ENCODE results near the gene RSBN1L. TPM values are rescaled to one million over a fixed set of nuclear protein-coding genes. Genes with fewer than 3 reads are reported as not detected.

Gene RSBN1L
- total RNA-seq, 1 experiment from 2014 or later: 15.5 TPM

DNA sequence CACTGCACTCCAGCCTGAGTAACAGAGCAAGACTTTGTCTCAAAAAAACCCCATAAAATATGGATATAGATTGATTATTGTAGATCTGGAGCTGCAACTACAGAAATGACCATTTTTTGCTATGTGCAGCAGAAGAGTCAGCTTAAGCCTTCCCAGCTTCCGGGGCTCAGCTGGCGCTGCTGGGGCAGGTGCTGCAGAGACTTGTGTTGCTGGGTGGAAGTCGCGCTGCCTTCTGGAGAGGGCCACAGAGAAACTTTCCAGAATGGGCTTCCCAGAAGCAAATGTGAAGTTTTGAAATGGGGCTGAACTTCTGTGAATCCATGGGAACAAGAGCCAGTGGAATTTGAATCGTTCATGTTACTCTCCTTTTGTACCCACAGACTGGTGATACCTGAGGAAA lies 37.3 kb upstream of the RSBN1L start:
- H3K27me3 ChIP-seq (ENCODE audit: insufficient read depth, low read length): no peaks in the 10 kb centered on the region
- no peaks in the 10 kb centered on the region for H3K4me1 ChIP-seq (ENCODE audit: control insufficient read depth in 1 of 2, insufficient read depth in 2 of 2, low read length in 2 of 2)
- H3K4me3 ChIP-seq (replicated peaks in 1 of 2; ENCODE audit: low read depth in 1 of 2, low read length in 2 of 2): no peak overlapping the region
- H4K20me1 ChIP-seq (ENCODE audit: insufficient read depth): no peaks in the 10 kb centered on the region
- TF ChIP-seq, protein P1, sequence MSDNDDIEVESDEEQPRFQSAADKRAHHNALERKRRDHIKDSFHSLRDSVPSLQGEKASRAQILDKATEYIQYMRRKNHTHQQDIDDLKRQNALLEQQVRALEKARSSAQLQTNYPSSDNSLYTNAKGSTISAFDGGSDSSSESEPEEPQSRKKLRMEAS (IDR thresholded peaks at IDR 0.05): no peak
- TF ChIP-seq SRF (IDR thresholded peaks at IDR 0.05; ENCODE audit: low read depth): no peak
- no peak for TF ChIP-seq TCF7L2 (IDR thresholded peaks at IDR 0.05; ENCODE audit: borderline replicate concordance, extremely low read depth, insufficient read depth, insufficient read length)
- no peak for TF ChIP-seq POLR2AphosphoS5 (IDR thresholded peaks at IDR 0.05; ENCODE audit: low read depth, low read length)
- TF ChIP-seq, protein P2, sequence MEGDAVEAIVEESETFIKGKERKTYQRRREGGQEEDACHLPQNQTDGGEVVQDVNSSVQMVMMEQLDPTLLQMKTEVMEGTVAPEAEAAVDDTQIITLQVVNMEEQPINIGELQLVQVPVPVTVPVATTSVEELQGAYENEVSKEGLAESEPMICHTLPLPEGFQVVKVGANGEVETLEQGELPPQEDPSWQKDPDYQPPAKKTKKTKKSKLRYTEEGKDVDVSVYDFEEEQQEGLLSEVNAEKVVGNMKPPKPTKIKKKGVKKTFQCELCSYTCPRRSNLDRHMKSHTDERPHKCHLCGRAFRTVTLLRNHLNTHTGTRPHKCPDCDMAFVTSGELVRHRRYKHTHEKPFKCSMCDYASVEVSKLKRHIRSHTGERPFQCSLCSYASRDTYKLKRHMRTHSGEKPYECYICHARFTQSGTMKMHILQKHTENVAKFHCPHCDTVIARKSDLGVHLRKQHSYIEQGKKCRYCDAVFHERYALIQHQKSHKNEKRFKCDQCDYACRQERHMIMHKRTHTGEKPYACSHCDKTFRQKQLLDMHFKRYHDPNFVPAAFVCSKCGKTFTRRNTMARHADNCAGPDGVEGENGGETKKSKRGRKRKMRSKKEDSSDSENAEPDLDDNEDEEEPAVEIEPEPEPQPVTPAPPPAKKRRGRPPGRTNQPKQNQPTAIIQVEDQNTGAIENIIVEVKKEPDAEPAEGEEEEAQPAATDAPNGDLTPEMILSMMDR (IDR thresholded peaks at IDR 0.05 in 2 of 3, conservative IDR thresholded peaks at IDR 0.05 in 1 of 3; ENCODE audit: borderline replicate concordance in 1 of 3, insufficient read depth in 1 of 3, low read depth in 2 of 3, low read length in 2 of 3): no peak
- no peak for TF ChIP-seq FOSL1 (IDR thresholded peaks at IDR 0.05; ENCODE audit: low read depth)
- TF ChIP-seq YY1 (IDR thresholded peaks at IDR 0.05; ENCODE audit: extremely low read depth, insufficient replicate concordance, low read depth, low read length): no peak
- no peak for TF ChIP-seq EZH2phosphoT487 (IDR thresholded peaks at IDR 0.05; ENCODE audit: borderline replicate concordance)
- no peak for TF ChIP-seq EZH2 (IDR thresholded peaks at IDR 0.05)
- no peak for TF ChIP-seq JUND (IDR thresholded peaks at IDR 0.05)
- TF ChIP-seq ZFX (IDR thresholded peaks at IDR 0.05): no peak
- TF ChIP-seq REST (IDR thresholded peaks at IDR 0.05; ENCODE audit: low read depth): no peak
- TF ChIP-seq ZNF274 (IDR thresholded peaks at IDR 0.05; ENCODE audit: low read depth, low read length): no peak
- no peak for TF ChIP-seq SP1 (IDR thresholded peaks at IDR 0.05; ENCODE audit: low read depth)
- TF ChIP-seq ELF1 (IDR thresholded peaks at IDR 0.05; ENCODE audit: borderline replicate concordance, low read depth): no peak
- TF ChIP-seq, protein P3, sequence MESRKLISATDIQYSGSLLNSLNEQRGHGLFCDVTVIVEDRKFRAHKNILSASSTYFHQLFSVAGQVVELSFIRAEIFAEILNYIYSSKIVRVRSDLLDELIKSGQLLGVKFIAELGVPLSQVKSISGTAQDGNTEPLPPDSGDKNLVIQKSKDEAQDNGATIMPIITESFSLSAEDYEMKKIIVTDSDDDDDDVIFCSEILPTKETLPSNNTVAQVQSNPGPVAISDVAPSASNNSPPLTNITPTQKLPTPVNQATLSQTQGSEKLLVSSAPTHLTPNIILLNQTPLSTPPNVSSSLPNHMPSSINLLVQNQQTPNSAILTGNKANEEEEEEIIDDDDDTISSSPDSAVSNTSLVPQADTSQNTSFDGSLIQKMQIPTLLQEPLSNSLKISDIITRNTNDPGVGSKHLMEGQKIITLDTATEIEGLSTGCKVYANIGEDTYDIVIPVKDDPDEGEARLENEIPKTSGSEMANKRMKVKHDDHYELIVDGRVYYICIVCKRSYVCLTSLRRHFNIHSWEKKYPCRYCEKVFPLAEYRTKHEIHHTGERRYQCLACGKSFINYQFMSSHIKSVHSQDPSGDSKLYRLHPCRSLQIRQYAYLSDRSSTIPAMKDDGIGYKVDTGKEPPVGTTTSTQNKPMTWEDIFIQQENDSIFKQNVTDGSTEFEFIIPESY (IDR thresholded peaks at IDR 0.05; ENCODE audit: extremely low read depth, insufficient replicate concordance, low read length): no peak
- TF ChIP-seq EGR1 (IDR thresholded peaks at IDR 0.05; ENCODE audit: low read depth): no peak
- TF ChIP-seq, protein P4, sequence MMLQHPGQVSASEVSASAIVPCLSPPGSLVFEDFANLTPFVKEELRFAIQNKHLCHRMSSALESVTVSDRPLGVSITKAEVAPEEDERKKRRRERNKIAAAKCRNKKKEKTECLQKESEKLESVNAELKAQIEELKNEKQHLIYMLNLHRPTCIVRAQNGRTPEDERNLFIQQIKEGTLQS (IDR thresholded peaks at IDR 0.05): no peak
- TF ChIP-seq RAD21 (IDR thresholded peaks at IDR 0.05; ENCODE audit: low read depth): no peak
- TF ChIP-seq CEBPB (IDR thresholded peaks at IDR 0.05; ENCODE audit: low read depth): no peak
- no peaks in the 10 kb centered on the region for H3K79me2 ChIP-seq (ENCODE audit: insufficient read depth, low read length)
- ChIA-PET POLR2A (interaction anchor here (0.7 kb wide), 1 partner anchor 62 kb away, joined by 3 read pairs; no protein-coding TSS in a partner anchor), CTCF (interaction anchor here (1.0 to 1.9 kb wide), 5 partner anchors 7 to 244 kb away, joined by 3 to 12 read pairs (median 4); partner anchors contain the start of gene RSBN1L), RAD21 (ENCODE audit: low non-redundant PET in 1 of 2, low total read pairs in 2 of 2, uncharacterized antibody in 2 of 2, unreplicated experiment in 2 of 2) (no interaction called here)
- H3K9ac ChIP-seq (ENCODE audit: low read length): no peak overlapping the region
- BruUV-seq (replicated peaks): no TSS peak
- no peak overlapping the region for H3K27ac ChIP-seq (ENCODE audit: low read depth, low read length)
- H3K9me2 ChIP-seq (ENCODE audit: insufficient read depth): no peaks in the 10 kb centered on the region
- H3K36me3 ChIP-seq (ENCODE audit: control insufficient read depth in 1 of 2, insufficient read depth in 2 of 2, low read length in 2 of 2): peaks cover 0 to 9% of the 10 kb centered on the region in 2 experiments; a peak in 1 of 4 replicates
- no peak overlapping the region for H3K4me2 ChIP-seq (ENCODE audit: low read length)
- H2AFZ ChIP-seq (ENCODE audit: low read depth, low read length, poor library complexity, severe bottlenecking): no peak overlapping the region
- ATAC-seq (no peak), DNase-seq (ENCODE audit: low read depth, low spot score) (no peak)
- no peaks in the 10 kb centered on the region for H3K9me3 ChIP-seq (ENCODE audit: control insufficient read depth in 1 of 2, insufficient read depth in 1 of 2, low read depth in 1 of 2, low read length in 2 of 2)
- intact Hi-C loops (cut with micrococcal nuclease): loop anchor here (5.0 to 10.0 kb wide), 2 partner anchors 383 to 1266 kb away; no protein-coding TSS in a partner anchor

Data from HCT116 (cell line).